Adrenal gland (tissue), 12 donors: ENCODE results near the gene NR1D2. TPM values are rescaled to one million over a fixed set of nuclear protein-coding genes. Genes with fewer than 3 reads are reported as not detected.

ENCODE experiments used
- DNase-seq, 7 donors: peaks; one replicate each; pipeline ENCODE4 v3.0.0-alpha.2; 2019 to 2020
- H3K27ac ChIP-seq, 5 donors: fragments of 200-600 bp; sonication (generic) in 4 of 5; 1 replicate in 3 of 5; 2 replicates in 2 of 5; pipeline versions ENCODE4 v1.5.1 to v1.8.0; 2016 to 2020; ENCODE audit warnings: mild to moderate bottlenecking in 1 of 5
- H3K27me3 ChIP-seq: fragments of 200-600 bp; 2 replicates; pipeline ENCODE4 v1.8.0; 2021
- H3K36me3 ChIP-seq, 2 donors: fragments of 200-600 bp; replicated peaks in 1 of 2; 1 replicate in 1 of 2; 2 replicates in 1 of 2; pipeline versions ENCODE4 v1.5.1 to v1.8.0; 2018 to 2022
- H3K4me1 ChIP-seq, 2 donors: fragments of 200-600 bp; replicated peaks in 1 of 2; 1 replicate in 1 of 2; 2 replicates in 1 of 2; pipeline versions ENCODE4 v1.5.1 to v1.8.0; 2018 to 2021
- H3K4me3 ChIP-seq, 4 donors: fragments of 200-600 bp; sonication (generic) in 3 of 4; one replicate each; pipeline ENCODE4 v1.5.1; 2016 to 2018
- H3K9me3 ChIP-seq, 3 donors: fragments of 200-600 bp; sonication (generic) in 1 of 3; replicated peaks in 1 of 3; 1 replicate in 2 of 3; 2 replicates in 1 of 3; pipeline versions ENCODE4 v1.5.1 to v1.8.0; 2016 to 2021
- POLR2A ChIP-seq, 2 donors: fragments of 450-650 bp; IDR thresholded peaks; one replicate each; pipeline ENCODE4 v1.6.1; 2017; ENCODE audit warnings: antibody characterized with exemption in 2 of 2, mild to moderate bottlenecking in 2 of 2, moderate library complexity in 1 of 2
- WGBS, 4 donors: extraction: QIAGEN DNeasy Blood & Tissue Kit in 2 of 4; methylation state at CpG; one replicate each; pipeline versions ENCODE4 v1.1.5 to v1.1.7; 2013 to 2017; 5-methylcytosine and 5-hydroxymethylcytosine counted together
- intact Hi-C, 2 donors: fragments of 100-400 bp; cut with DNase I; formaldehyde crosslinking; loops; one replicate each; pipeline versions ENCODE4 v1.14.1 to v1.15.0; 2022 to 2023
- polyA plus RNA-seq, 3 donors: library from polyadenylated mRNA; stranded (reverse); fragments of 200-250 nt in 2 of 3; fragments of 350-450 nt in 1 of 3; fragmentation: Illumina TruSeq in 1 of 3; extraction: RNeasy Lipid Tissue Mini Kit (QIAGEN cat#74804) in 1 of 3; gene quantifications; one replicate each; pipeline ENCODE4 v1.2.3, GENCODE V29; 2013 to 2014
- total RNA-seq, 9 donors: library from RNA; depleted of rRNA in 4 of 9; stranded (reverse); fragments of >200 nt in 4 of 9; fragments of 120-200 nt in 1 of 9; fragmentation: NEBNext Ultra II Directional in 1 of 9; extraction: Animal tissue kit (Norgen Biotek cat#: 25700) in 1 of 9; gene quantifications; one replicate each; pipeline versions ENCODE4 v1.1.0 to v1.2.4, GENCODE V29; 2013 to 2023
- TF ChIP-seq, protein P1 (sequence below), 6 experiments: fragments of 450-650 bp in 4 of 6; fragments of 200-600 bp in 2 of 6; sonication (generic) in 1 of 6; IDR thresholded peaks; 1 replicate in 5 of 6; 2 replicates in 1 of 6; pipeline versions ENCODE4 v1.5.1 to v1.8.0; 2016 to 2021; ENCODE audit warnings: antibody characterized with exemption in 6 of 6, mild to moderate bottlenecking in 2 of 6, moderate library complexity in 1 of 6
- donor health status: healthy with polysubstance abuse.
- donor health status: Bipolar disorder and iron deficiency.
- donor health status: DM: yes; HTN: yes; CAD: no.
- donor health status: DM: no; HTN: no; CAD: no.
- donor health status: DM: no; HTN: no; CAD: no.
- donor health status: DM: yes; HTN: yes; CAD: no.

NR1D2 gene
- total and polyA plus RNA-seq, 12 donors: 8.7 to 43.4 (median 29.6) TPM

DNA sequence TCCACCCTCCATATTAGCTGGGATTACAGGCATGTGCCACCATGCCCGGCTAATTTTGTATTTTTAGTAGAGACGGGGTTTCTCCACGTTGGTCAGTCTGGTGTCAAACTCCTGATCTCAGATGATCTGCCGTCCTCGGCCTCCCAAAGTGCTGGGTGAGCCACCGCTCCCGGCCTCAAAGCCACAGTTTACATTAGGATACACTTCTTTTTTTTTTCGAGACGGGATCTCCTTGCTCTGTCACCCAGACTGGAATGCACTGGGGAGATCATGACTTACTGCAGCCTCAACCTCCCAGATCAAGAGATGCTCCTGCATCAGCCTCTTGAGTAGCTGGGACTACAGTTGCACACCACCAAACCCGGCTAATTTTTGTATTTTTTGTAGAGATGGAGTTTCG, 2.5 kb upstream of the NR1D2 start:
- WGBS, 4 donors: 87 to 97% (median 91%) methylated on average over 11 of the region's 11 CpGs
- intact Hi-C loops: no loop called here
- no peak for TF ChIP-seq POLR2A (IDR thresholded peaks at IDR 0.05)

DNA sequence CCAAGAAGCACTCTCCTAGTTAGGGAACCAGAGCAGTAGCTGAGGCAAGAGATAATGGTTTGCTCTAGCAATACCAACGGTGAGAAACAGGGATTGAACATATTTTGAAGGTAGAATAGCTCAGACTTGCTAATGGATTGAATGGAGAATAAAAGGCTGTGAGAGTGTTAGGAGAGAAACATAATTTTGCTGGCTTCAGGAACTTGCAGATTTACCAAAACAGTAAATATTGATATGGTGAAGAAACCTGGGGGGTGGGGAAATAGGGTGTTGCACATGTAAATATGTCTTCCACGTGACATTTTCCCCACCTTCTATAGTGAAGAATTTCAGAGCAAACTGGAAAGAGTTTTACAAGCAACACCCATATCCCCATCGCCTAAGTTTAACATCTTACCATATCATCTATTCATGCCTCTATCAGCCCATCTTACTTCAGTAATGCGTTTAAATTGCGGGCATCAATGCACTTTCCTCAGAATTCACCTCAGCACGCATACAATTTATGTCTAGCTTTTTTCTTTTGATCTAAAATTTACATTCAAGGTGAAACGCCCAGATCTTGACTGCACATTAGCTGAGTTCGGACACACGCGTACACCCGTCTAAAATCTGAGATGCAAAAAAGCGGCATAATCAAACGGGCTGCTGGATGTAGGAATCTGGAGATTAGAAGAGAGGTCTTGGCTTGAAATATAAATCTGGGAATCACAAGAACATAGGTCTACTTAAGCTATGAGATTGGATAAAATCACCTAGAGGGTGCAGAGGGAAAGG, 891 bp upstream of the NR1D2 start:
- H3K4me3 ChIP-seq: peak overlapping the region in 2 of 4 donors; percentile 84 to 97
- H3K36me3 ChIP-seq: no peaks in the 10 kb centered on the region
- no peaks in the 10 kb centered on the region for H3K9me3 ChIP-seq
- peaks cover 16 to 35% of the 10 kb centered on the region in 2 donors for H3K4me1 ChIP-seq
- no peak for TF ChIP-seq POLR2A (IDR thresholded peaks at IDR 0.05)
- TF ChIP-seq, protein P1, sequence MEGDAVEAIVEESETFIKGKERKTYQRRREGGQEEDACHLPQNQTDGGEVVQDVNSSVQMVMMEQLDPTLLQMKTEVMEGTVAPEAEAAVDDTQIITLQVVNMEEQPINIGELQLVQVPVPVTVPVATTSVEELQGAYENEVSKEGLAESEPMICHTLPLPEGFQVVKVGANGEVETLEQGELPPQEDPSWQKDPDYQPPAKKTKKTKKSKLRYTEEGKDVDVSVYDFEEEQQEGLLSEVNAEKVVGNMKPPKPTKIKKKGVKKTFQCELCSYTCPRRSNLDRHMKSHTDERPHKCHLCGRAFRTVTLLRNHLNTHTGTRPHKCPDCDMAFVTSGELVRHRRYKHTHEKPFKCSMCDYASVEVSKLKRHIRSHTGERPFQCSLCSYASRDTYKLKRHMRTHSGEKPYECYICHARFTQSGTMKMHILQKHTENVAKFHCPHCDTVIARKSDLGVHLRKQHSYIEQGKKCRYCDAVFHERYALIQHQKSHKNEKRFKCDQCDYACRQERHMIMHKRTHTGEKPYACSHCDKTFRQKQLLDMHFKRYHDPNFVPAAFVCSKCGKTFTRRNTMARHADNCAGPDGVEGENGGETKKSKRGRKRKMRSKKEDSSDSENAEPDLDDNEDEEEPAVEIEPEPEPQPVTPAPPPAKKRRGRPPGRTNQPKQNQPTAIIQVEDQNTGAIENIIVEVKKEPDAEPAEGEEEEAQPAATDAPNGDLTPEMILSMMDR (IDR thresholded peaks at IDR 0.05): no peak
- intact Hi-C loops: no loop called here
- peak overlapping the region in 3 of 5 donors; percentile 98 to 100 (median 100) for H3K27ac ChIP-seq
- WGBS, 4 donors: 17 to 19% (median 18%) methylated on average over 13 of the region's 13 CpGs
- no peak for DNase-seq
- H3K27me3 ChIP-seq: no peaks in the 10 kb centered on the region

More for the DNA sequence above, 2.5 kb upstream of the NR1D2 start:
- no peak overlapping the region for H3K27ac ChIP-seq
- H3K4me1 ChIP-seq: peaks cover 10 to 18% of the 10 kb centered on the region in 2 donors
- H3K27me3 ChIP-seq: no peaks in the 10 kb centered on the region
- no peak for DNase-seq
- no peaks in the 10 kb centered on the region for H3K36me3 ChIP-seq
- no peaks in the 10 kb centered on the region for H3K9me3 ChIP-seq
- H3K4me3 ChIP-seq: no peak overlapping the region

DNA sequence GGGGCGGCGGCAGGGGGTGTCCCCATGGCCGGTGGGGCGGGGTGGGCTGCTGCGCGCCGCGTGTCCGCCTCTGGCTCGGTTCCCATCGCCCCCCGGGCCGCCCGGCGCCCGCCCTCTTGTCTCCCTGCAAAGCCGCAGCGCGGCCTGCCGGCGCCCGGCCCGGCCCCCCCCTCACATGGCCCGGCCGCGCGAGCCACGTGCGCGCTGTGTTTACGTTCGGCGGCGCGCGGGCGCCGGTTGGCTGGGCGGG, 502 bp downstream of the NR1D2 start:
- Histone ChIP-seq H3K36me3 (no peaks in the 10 kb centered on the region), H3K4me3 (peak overlapping the region in 3 of 4 donors; percentile 33 to 97 (median 84)), H3K27ac (peak overlapping the region; percentile 91 to 100 (median 98)), H3K9me3 (no peaks in the 10 kb centered on the region), H3K27me3 (no peaks in the 10 kb centered on the region), H3K4me1 (peaks cover 27 to 49% of the 10 kb centered on the region in 2 donors)
- no peak for DNase-seq
- WGBS, 4 donors: 0 to 3% (median 1%) methylated on average over 14 to 39 of the region's 39 CpGs; no CpG with 5 or more reads in 1 of the 4 donors
- intact Hi-C loops: no loop called here
- TF ChIP-seq, protein P1 (IDR thresholded peaks at IDR 0.05): no peak
- no peak for TF ChIP-seq POLR2A (IDR thresholded peaks at IDR 0.05)

DNA sequence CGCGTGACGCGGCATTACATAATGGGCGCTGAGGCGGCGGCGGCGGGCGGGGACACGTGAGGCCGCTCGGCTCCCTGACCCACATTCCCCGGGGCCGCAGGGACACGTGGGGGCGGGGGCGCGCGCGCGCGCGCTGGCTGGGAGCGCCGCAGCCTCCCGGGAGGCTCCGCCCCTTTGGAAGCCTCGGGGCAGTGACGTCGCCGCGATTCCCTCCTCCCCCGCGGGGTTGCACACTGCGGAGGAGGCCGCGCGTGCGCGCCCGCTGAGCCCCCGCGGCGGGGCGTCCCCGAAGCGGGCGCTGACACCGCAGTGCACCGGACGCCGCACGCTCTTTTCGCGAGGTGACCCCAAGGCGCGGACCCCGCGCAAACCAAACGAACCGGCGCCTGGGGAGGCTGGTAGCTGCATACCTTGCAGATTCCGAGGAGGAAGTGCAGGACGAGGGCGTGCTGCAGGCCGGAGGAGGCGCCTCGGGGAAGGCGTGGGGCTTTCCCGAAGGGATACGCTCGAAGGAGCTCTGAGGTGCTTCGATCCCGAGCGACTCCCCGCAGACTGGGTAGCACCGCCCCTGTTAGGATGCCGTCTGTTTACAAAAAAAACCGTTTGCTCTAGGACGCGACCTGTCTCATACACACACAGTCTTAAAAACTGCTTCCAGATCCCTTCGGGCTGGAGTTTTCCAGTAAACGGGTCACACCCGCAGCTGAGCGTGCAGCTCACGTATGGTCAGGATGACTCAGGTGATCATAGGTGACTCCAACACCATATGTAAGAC, 1.0 kb downstream of the NR1D2 start:
- Histone ChIP-seq H3K27ac (peak overlapping the region; percentile 91 to 100 (median 98)), H3K4me1 (peaks cover 32 to 54% of the 10 kb centered on the region in 2 donors), H3K36me3 (no peaks in the 10 kb centered on the region), H3K4me3 (peak overlapping the region; percentile 60 to 97 (median 70)), H3K9me3 (no peaks in the 10 kb centered on the region), H3K27me3 (no peaks in the 10 kb centered on the region)
- 0 to 1% (median 0%) methylated on average over 5 to 87 of the region's 87 CpGs for WGBS, 4 donors
- intact Hi-C loops: no loop called here
- peak; percentile 97 to 99 (median 98) for DNase-seq
- peak; percentile 68 to 90 for TF ChIP-seq POLR2A (IDR thresholded peaks at IDR 0.05)
- TF ChIP-seq, protein P1 (IDR thresholded peaks at IDR 0.05): no peak
